VCaP (cell line): Measurements from ENCODE around the gene S100A8.

ENCODE experiments used
- H3K27ac ChIP-seq: fragments of 450-650 bp; 2 replicates; pipeline ENCODE4 v1.5.1; 2017
- CTCF ChIP-seq: fragments of 450-650 bp; conservative IDR thresholded peaks from 2 replicates; pipeline ENCODE4 v1.5.1; 2017; ENCODE audit warnings: mild to moderate bottlenecking, moderate library complexity

Gene S100A8

GRCh38 chr1:153431427-153431826 is 40.6 kb upstream of the S100A8 start:
- no peak overlapping the region for H3K27ac ChIP-seq
- TF ChIP-seq CTCF, result no peak

GRCh38 chr1:153431002-153431401 is 40.1 kb upstream of the S100A8 start:
- TF ChIP-seq CTCF, result no peak
- no peak overlapping the region for H3K27ac ChIP-seq

GRCh38 chr1:153430561-153430960 is 39.7 kb upstream of the S100A8 start:
- H3K27ac ChIP-seq, result no peak overlapping the region
- TF ChIP-seq CTCF, result no peak

- no peak overlapping the region for H3K27ac ChIP-seq
- no peak for TF ChIP-seq CTCF
Measured at GRCh38 chr1:153430166-153430553, 39.3 kb upstream of the S100A8 start.

GRCh38 chr1:153429266-153430165 is 38.6 kb upstream of the S100A8 start:
- no peak for TF ChIP-seq CTCF
- no peak overlapping the region for H3K27ac ChIP-seq

DNA sequence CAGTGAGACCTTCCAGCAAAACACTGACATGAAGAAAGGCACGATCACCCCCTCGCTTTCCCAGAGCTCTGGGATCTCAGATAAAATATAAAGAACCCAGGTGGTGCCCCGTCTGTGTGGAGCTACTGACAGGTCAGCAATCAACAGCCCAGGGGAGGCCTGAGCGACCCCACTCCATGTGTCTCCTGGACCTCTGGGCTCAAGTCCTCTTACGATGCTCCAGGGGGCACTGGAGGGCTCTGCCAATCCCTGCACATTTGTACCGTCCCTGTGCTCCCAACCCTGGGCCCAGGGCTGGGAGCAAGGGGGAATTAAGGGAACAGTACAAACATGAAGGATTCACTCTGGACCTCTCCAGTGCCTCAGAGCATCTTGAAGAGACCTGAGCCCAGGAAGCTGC is 37.9 kb upstream of the S100A8 start:
- H3K27ac ChIP-seq, result no peak overlapping the region
- no peak for TF ChIP-seq CTCF

DNA sequence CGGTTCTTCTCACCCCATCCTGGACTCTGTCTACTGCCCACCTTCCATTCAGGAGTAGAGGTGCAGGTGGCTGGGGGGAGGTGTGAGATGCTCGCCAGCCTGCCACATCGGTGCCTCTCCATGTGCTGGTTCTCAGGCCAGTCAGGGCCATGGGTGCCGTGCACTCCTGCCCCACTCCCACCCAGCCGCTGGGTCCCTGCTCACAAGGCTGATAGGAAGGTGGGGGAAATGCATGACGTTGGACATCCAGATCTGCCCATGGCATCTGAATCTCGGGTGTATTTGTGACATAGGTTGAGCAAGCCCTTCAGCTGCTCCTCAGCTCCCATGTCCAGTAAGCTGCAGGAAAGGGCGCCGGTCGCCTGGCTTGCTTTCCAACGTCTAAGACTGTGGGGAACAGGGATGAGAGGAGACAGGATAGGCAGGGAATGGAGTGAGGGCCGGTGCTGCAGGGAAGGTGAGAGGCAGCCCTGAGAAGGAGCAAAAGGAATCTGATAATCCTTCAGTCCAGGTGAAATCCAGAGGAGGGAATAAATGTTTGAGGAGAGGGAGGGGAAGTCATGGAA is 37.3 kb upstream of the S100A8 start:
- no peak overlapping the region for H3K27ac ChIP-seq
- TF ChIP-seq CTCF, result no peak
